CD14-positive monocyte (primary cell): Measurements from ENCODE around the gene VCAN. TPM values are rescaled to one million over a fixed set of nuclear protein-coding genes. Genes with fewer than 3 reads are reported as not detected.

Source experiments
- DNase-seq, 3 donors: peaks; one replicate each; pipeline ENCODE4 v3.0.0-alpha.2; 2011 to 2022
- H2AFZ ChIP-seq: 2 replicates; pipeline ENCODE4 v1.6.0; 2012; ENCODE audit warnings: mild to moderate bottlenecking, low read depth, low read length, inconsistent platforms; ENCODE audit not compliant: insufficient read depth, poor library complexity, severe bottlenecking
- H3K27ac ChIP-seq, 2 donors: 1 replicate in 1 of 2; 2 replicates in 1 of 2; pipeline ENCODE4 v1.5.1; 2012 to 2013; ENCODE audit warnings: low read length in 2 of 2, control low read depth in 1 of 2, inconsistent platforms in 1 of 2, low read depth in 1 of 2, mild to moderate bottlenecking in 1 of 2
- H3K27me3 ChIP-seq, 2 donors: one replicate each; pipeline versions ENCODE4 v1.6.0 to v1.6.1; 2011 to 2013; ENCODE audit warnings: low read length in 2 of 2; ENCODE audit not compliant: control insufficient read depth in 2 of 2, insufficient read depth in 2 of 2
- H3K36me3 ChIP-seq, 2 donors: replicated peaks in 1 of 2; 1 replicate in 1 of 2; 2 replicates in 1 of 2; pipeline versions ENCODE4 v1.5.1 to v1.6.1; 2012 to 2013; ENCODE audit warnings: low read length in 2 of 2, control low read depth in 1 of 2, inconsistent platforms in 1 of 2, mild to moderate bottlenecking in 1 of 2; ENCODE audit not compliant: insufficient read depth in 2 of 2, control insufficient read depth in 1 of 2
- H3K4me1 ChIP-seq, 2 donors: 1 replicate in 1 of 2; 2 replicates in 1 of 2; pipeline versions ENCODE4 v1.5.1 to v1.6.1; 2012 to 2013; ENCODE audit warnings: low read length in 2 of 2, control low read depth in 1 of 2, inconsistent platforms in 1 of 2, mild to moderate bottlenecking in 1 of 2, moderate library complexity in 1 of 2; ENCODE audit not compliant: insufficient read depth in 2 of 2, control insufficient read depth in 1 of 2
- H3K4me2 ChIP-seq: replicated peaks from 2 replicates; pipeline ENCODE3; 2012; ENCODE audit warnings: low read length, moderate library complexity, mild to moderate bottlenecking; ENCODE audit not compliant: poor library complexity, severe bottlenecking; ENCODE audit errors: extremely low read depth
- H3K4me3 ChIP-seq, 3 experiments: fragments of 200-600 bp in 1 of 3; sonication (generic) in 1 of 3; replicated peaks in 1 of 3; 1 replicate in 2 of 3; 2 replicates in 1 of 3; pipeline ENCODE4 v1.5.1; 2011 to 2013; ENCODE audit warnings: low read length in 3 of 3, mild to moderate bottlenecking in 3 of 3, control low read depth in 2 of 3, low read depth in 2 of 3, inconsistent platforms in 1 of 3, moderate library complexity in 1 of 3
- H3K79me2 ChIP-seq: 2 replicates; pipeline ENCODE4 v1.6.0; 2012; ENCODE audit warnings: mild to moderate bottlenecking, control low read depth, inconsistent platforms, low read length, moderate library complexity; ENCODE audit not compliant: insufficient read depth
- H3K9ac ChIP-seq: 2 replicates; pipeline ENCODE4 v1.6.0; 2017; ENCODE audit warnings: low read length, mild to moderate bottlenecking; ENCODE audit not compliant: insufficient read depth, poor library complexity, severe bottlenecking
- H3K9me3 ChIP-seq, 2 donors: replicated peaks in 1 of 2; 1 replicate in 1 of 2; 2 replicates in 1 of 2; pipeline versions ENCODE4 v1.5.1 to v1.6.1; 2012 to 2013; ENCODE audit warnings: low read length in 2 of 2, control low read depth in 1 of 2; ENCODE audit not compliant: control insufficient read depth in 1 of 2, insufficient read depth in 1 of 2
- H4K20me1 ChIP-seq: 2 replicates; pipeline ENCODE4 v1.6.0; 2012; ENCODE audit warnings: mild to moderate bottlenecking, low read length, control low read depth, moderate library complexity; ENCODE audit not compliant: insufficient read depth
- H3K27ac Mint-ChIP-seq, 7 donors: one replicate each; pipeline ENCODE4 v1.8.0; 2020; ENCODE audit warnings: mild to moderate bottlenecking in 7 of 7, mixed read lengths in 7 of 7, moderate library complexity in 6 of 7, inconsistent platforms in 2 of 7
- H3K27me3 Mint-ChIP-seq, 3 donors: one replicate each; pipeline ENCODE4 v1.8.0; 2021 to 2022; ENCODE audit warnings: low read depth in 3 of 3, mild to moderate bottlenecking in 3 of 3, mixed read lengths in 3 of 3, moderate library complexity in 3 of 3, inconsistent platforms in 1 of 3
- H3K36me3 Mint-ChIP-seq, 2 donors: one replicate each; pipeline ENCODE4 v1.8.0; 2020; ENCODE audit warnings: mixed read lengths in 2 of 2, inconsistent platforms in 1 of 2, mild to moderate bottlenecking in 1 of 2
- H3K4me1 Mint-ChIP-seq: one replicate; pipeline ENCODE4 v1.8.0; 2020; ENCODE audit warnings: mild to moderate bottlenecking, mixed read lengths
- H3K4me3 Mint-ChIP-seq, 2 donors: one replicate each; pipeline ENCODE4 v1.8.0; 2020; ENCODE audit warnings: mild to moderate bottlenecking in 2 of 2, mixed read lengths in 2 of 2, moderate library complexity in 1 of 2
- H3K9me3 Mint-ChIP-seq, 7 donors: one replicate each; pipeline ENCODE4 v1.8.0; 2020 to 2022; ENCODE audit warnings: mixed read lengths in 7 of 7, mild to moderate bottlenecking in 6 of 7, moderate library complexity in 6 of 7, inconsistent platforms in 2 of 7
- WGBS: methylation state at CpG from one replicate; pipeline ENCODE4 v1.1.5; 2013; ENCODE audit warnings: missing lambda C conversion rate; ENCODE audit not compliant: insufficient coverage; 5-methylcytosine and 5-hydroxymethylcytosine counted together
- intact Hi-C, 2 donors: fragments of 100-400 bp; cut with micrococcal nuclease; formaldehyde crosslinking; loops; one replicate each; pipeline versions ENCODE4 v1.15.0 to v1.15.1; 2023
- polyA plus RNA-seq, 3 donors: library from polyadenylated mRNA; depleted of rRNA in 1 of 3; unstranded in 2 of 3; stranded (reverse) in 1 of 3; fragments of 300-500 nt in 2 of 3; fragments of >200 nt in 1 of 3; fragmentation: Illumina TruSeq in 2 of 3; gene quantifications; 1 replicate in 2 of 3; 2 replicates in 1 of 3; pipeline ENCODE4 v1.2.3, GENCODE V29; 2012 to 2021
- TF ChIP-seq, protein P1 (sequence below): fragments of 200-600 bp; IDR thresholded peaks from one replicate; pipeline ENCODE4 v1.8.0; 2022; ENCODE audit warnings: antibody characterized with exemption, mild to moderate bottlenecking

VCAN gene
- polyA plus RNA-seq, 3 donors: 417 to 844 (median 630) TPM

GRCh38 chr5:83562071-83562606 lies 90.6 kb downstream of the VCAN start:
- H3K27me3 ChIP-seq: no peaks in the 10 kb centered on the region
- no peaks in the 10 kb centered on the region for H3K4me1 ChIP-seq
- H3K36me3 ChIP-seq: peaks cover 100% of the 10 kb centered on the region in 2 donors
- Mint-ChIP-seq H3K4me3 (no peak overlapping the region), H3K27ac (peak overlapping the region in 1 of 7 donors; percentile 54), H3K27me3 (peaks cover 0 to 2% (median 0%) of the 10 kb centered on the region in 3 donors), H3K4me1 (no peaks in the 10 kb centered on the region), H3K36me3 (peaks cover 95 to 98% of the 10 kb centered on the region in 2 donors), H3K9me3 (no peaks in the 10 kb centered on the region)
- peaks cover 6% of the 10 kb centered on the region for H3K79me2 ChIP-seq
- TF ChIP-seq, protein P1, sequence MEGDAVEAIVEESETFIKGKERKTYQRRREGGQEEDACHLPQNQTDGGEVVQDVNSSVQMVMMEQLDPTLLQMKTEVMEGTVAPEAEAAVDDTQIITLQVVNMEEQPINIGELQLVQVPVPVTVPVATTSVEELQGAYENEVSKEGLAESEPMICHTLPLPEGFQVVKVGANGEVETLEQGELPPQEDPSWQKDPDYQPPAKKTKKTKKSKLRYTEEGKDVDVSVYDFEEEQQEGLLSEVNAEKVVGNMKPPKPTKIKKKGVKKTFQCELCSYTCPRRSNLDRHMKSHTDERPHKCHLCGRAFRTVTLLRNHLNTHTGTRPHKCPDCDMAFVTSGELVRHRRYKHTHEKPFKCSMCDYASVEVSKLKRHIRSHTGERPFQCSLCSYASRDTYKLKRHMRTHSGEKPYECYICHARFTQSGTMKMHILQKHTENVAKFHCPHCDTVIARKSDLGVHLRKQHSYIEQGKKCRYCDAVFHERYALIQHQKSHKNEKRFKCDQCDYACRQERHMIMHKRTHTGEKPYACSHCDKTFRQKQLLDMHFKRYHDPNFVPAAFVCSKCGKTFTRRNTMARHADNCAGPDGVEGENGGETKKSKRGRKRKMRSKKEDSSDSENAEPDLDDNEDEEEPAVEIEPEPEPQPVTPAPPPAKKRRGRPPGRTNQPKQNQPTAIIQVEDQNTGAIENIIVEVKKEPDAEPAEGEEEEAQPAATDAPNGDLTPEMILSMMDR: no peak
- no peak overlapping the region for H3K4me2 ChIP-seq
- no peak overlapping the region for H3K9ac ChIP-seq
- DNase-seq: no peak
- peak overlapping the region in 1 of 2 donors; percentile 30 for H3K27ac ChIP-seq
- WGBS: no CpG with 5 or more reads among the region's 1 CpG
- no peaks in the 10 kb centered on the region for H3K9me3 ChIP-seq
- intact Hi-C loops: loop anchor here (5.0 to 10.0 kb wide), 2 partner anchors 47 to 1210 kb away; no protein-coding TSS in a partner anchor
- peaks cover 100% of the 10 kb centered on the region for H4K20me1 ChIP-seq
- H3K4me3 ChIP-seq: no peak overlapping the region
- no peak overlapping the region for H2AFZ ChIP-seq

DNA sequence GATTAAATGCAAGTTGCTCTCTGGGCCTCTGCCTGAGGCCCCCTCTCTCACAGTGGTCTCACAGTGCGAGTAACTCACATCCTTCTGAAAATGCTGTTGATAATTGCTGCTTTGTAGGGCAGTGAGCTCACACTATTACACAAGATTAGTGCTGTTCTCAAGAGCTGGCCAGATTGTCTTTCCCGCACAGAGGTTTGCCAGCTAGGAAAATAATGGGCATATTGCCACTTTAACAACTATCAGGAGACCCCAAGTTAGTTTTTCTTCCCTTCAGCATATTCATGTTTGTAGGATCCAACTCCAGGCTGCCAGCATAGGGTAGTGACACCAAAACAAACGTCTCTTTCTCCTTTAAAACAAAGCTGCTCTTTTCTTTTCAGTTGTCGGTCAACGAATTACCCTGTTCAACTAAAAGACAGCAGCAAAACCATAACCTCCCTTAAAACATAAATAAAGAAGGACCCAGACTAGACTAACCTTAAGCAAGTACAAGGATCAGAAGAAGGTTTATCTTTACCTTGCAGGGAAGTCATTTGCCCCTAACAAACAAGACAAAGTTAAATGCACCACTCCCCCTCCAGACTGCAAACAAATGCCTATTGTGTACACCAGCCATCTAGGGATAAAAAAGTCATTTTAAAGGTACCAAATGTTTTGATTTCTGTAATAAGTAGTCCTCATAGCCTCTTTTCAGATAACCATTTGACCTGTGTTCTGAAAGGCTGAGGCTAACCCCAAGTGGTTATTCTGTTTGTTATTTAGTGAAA lies 91.4 kb downstream of the VCAN start:
- Histone ChIP-seq H3K36me3 (peaks cover 100% of the 10 kb centered on the region in 2 donors), H4K20me1 (peaks cover 100% of the 10 kb centered on the region), H2AFZ (no peak overlapping the region), H3K9ac (no peak overlapping the region), H3K9me3 (no peaks in the 10 kb centered on the region), H3K27me3 (no peaks in the 10 kb centered on the region), H3K79me2 (peaks cover 4% of the 10 kb centered on the region), H3K4me1 (no peaks in the 10 kb centered on the region), H3K4me2 (no peak overlapping the region), H3K27ac (peak overlapping the region in 1 of 2 donors; percentile 35), H3K4me3 (no peak overlapping the region)
- 97% methylated on average over 5 of the region's 5 CpGs for WGBS
- H3K27me3 Mint-ChIP-seq: peaks cover 0 to 2% (median 0%) of the 10 kb centered on the region in 3 donors
- H3K4me1 Mint-ChIP-seq: no peaks in the 10 kb centered on the region
- intact Hi-C loops: loop anchor here (5.0 to 10.0 kb wide), 2 partner anchors 48 to 1211 kb away; no protein-coding TSS in a partner anchor
- no peak for DNase-seq
- H3K9me3 Mint-ChIP-seq: no peaks in the 10 kb centered on the region
- TF ChIP-seq, protein P1: no peak
- peak overlapping the region in 2 of 7 donors; percentile 3 to 39 for H3K27ac Mint-ChIP-seq
- peaks cover 95 to 98% of the 10 kb centered on the region in 2 donors for H3K36me3 Mint-ChIP-seq
- no peak overlapping the region for H3K4me3 Mint-ChIP-seq
